Immature natural killer cell (primary cell): Measurements from ENCODE around the gene ISLR2. TPM values are rescaled to one million over a fixed set of nuclear protein-coding genes. Genes with fewer than 3 reads are reported as not detected.
"Not testable (repeated sequence)": the region's sequence is repeated elsewhere in the genome, so short reads cannot be mapped to it uniquely, and the experiment has no call there.

Experiments used
- DNase-seq, 3 donors: peaks; one replicate each; pipeline ENCODE4 v3.0.0; 2022; ENCODE audit warnings: mixed read lengths in 1 of 3
- H3K27ac Mint-ChIP-seq, 6 donors: one replicate each; pipeline ENCODE4 v1.8.0; 2020; ENCODE audit warnings: mixed read lengths in 6 of 6, mild to moderate bottlenecking in 5 of 6, inconsistent platforms in 4 of 6, moderate library complexity in 3 of 6
- H3K27me3 Mint-ChIP-seq, 3 donors: one replicate each; pipeline ENCODE4 v1.8.0; 2020 to 2021; ENCODE audit warnings: low read depth in 3 of 3, mild to moderate bottlenecking in 3 of 3, mixed read lengths in 3 of 3, moderate library complexity in 3 of 3, inconsistent platforms in 1 of 3
- H3K36me3 Mint-ChIP-seq, 3 donors: one replicate each; pipeline ENCODE4 v1.8.0; 2020; ENCODE audit warnings: mixed read lengths in 3 of 3, inconsistent platforms in 2 of 3, mild to moderate bottlenecking in 2 of 3
- H3K4me1 Mint-ChIP-seq, 2 donors: one replicate each; pipeline ENCODE4 v1.8.0; 2020; ENCODE audit warnings: inconsistent platforms in 2 of 2, mild to moderate bottlenecking in 2 of 2, mixed read lengths in 2 of 2, moderate library complexity in 1 of 2
- H3K4me3 Mint-ChIP-seq, 5 donors: one replicate each; pipeline ENCODE4 v1.8.0; 2020; ENCODE audit warnings: mild to moderate bottlenecking in 5 of 5, mixed read lengths in 5 of 5, inconsistent platforms in 3 of 5, moderate library complexity in 3 of 5
- H3K9me3 Mint-ChIP-seq, 6 donors: one replicate each; pipeline ENCODE4 v1.8.0; 2020; ENCODE audit warnings: mild to moderate bottlenecking in 6 of 6, mixed read lengths in 6 of 6, inconsistent platforms in 4 of 6, moderate library complexity in 3 of 6
- polyA plus RNA-seq, 3 donors: library from polyadenylated mRNA; unstranded; fragments of 300-500 nt; fragmentation: Illumina TruSeq; gene quantifications; one replicate each; pipeline ENCODE4 v1.2.3, GENCODE V29; 2021

The ISLR2 gene
- polyA plus RNA-seq, 3 donors from 2014 or later = not detected

DNA sequence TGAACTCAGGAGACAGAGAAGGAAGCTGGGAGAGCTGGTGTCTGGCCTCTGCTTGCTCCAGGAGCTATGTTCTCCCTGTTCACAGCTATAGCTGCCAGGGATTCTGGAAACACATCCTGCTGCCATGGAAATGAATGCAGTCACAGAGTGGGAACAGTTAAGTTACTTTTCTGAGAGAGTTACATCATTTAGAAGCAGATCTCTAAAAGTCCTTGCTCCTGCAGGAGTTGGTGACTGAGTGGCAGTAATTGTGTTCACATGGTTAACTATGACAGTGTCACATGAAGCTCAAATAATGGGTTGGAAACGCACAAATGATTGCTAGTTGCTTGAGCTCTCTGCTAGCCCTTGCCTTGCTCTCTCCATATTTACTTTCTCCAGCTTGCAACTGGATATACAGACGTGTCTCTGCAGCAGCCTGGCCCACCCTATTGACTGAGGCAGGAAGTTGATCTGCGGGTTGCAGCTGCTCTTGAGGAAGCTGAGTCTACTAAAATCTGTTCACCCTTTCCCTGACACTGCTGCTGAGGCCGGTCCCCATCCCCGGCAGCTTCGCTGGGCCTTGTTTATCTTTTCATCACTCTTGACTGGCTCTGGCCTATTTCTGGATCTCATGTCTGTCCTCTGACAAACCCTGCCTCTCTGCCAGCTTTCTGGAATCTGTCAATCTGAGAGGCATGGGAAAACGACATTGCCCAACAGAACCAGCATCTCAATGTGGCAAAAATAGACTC, 26.5 kb downstream of the ISLR2 start:
- no peaks in the 10 kb centered on the region for H3K9me3 Mint-ChIP-seq
- no peak overlapping the region for H3K27ac Mint-ChIP-seq
- H3K4me1 Mint-ChIP-seq = no peaks in the 10 kb centered on the region
- DNase-seq = no peak
- no peaks in the 10 kb centered on the region for H3K36me3 Mint-ChIP-seq
- no peak overlapping the region for H3K4me3 Mint-ChIP-seq
- peaks cover 0 to 9% (median 0%) of the 10 kb centered on the region in 3 donors for H3K27me3 Mint-ChIP-seq

DNA sequence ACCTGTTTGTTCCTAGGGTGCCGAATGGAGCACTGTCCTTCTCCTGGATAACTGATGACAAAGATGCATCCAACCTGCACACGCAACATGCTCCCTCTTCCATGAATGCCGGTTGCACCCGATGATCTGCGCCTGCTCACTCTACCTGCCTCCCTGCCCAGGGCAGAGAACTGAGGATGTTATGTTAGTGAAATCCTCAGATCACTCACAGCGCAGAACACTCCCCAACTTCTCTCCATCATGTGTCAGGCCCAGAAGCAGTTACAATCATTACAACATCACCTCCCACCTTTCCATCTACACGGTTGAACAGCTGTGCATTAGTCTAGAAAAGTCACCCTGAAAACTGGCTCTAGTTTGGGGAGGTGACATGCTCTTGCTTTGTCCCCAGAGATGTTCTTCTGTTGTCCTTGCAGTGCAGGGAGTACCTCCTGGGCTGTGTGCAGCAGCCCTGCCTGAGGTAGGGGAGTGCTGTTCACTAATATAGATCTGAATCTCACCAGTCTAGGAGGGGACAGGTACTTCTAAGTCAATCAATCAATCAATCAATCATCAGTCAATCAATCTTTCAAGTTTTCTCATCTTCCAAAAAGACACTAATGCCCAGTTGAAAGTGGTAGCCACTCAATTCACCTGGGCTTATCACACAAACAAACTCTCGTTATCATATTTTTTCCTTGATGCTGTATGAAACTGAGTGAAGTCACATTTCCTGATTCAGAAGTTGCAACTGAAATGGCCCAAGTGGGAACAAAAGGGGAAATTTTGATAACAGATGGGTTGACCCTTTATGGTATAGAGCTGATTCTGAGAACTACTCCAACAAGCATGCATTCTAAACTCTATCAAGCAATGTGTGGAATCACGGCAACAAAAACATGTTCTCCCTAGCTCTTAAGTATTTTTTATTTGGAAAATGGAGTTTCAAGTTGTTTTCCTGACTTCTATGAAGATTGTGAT, 27.8 kb downstream of the ISLR2 start:
- Mint-ChIP-seq H3K4me1 (no peaks in the 10 kb centered on the region), H3K9me3 (no peaks in the 10 kb centered on the region)

GRCh38 chr15:74158855-74159650, 28.7 kb downstream of the ISLR2 start:
- Mint-ChIP-seq H3K4me1 (no peaks in the 10 kb centered on the region), H3K36me3 (no peaks in the 10 kb centered on the region), H3K27me3 (peaks cover 1 to 13% (median 4%) of the 10 kb centered on the region in 3 donors), H3K27ac (no peak overlapping the region), H3K9me3 (no peaks in the 10 kb centered on the region), H3K4me3 (no peak overlapping the region)
- no peak for DNase-seq

More for the DNA sequence above, 27.8 kb downstream of the ISLR2 start:
- no peak for DNase-seq
- peaks cover 0 to 9% (median 4%) of the 10 kb centered on the region in 3 donors for H3K27me3 Mint-ChIP-seq
- H3K27ac Mint-ChIP-seq = no peak overlapping the region
- H3K36me3 Mint-ChIP-seq = no peaks in the 10 kb centered on the region
- no peak overlapping the region for H3K4me3 Mint-ChIP-seq

- peaks cover 1 to 10% (median 4%) of the 10 kb centered on the region in 3 donors for H3K27me3 Mint-ChIP-seq
- H3K27ac Mint-ChIP-seq = no peak overlapping the region
- H3K4me3 Mint-ChIP-seq = no peak overlapping the region
- DNase-seq = no peak
- H3K4me1 Mint-ChIP-seq = no peaks in the 10 kb centered on the region
- H3K9me3 Mint-ChIP-seq = no peaks in the 10 kb centered on the region
- H3K36me3 Mint-ChIP-seq = no peaks in the 10 kb centered on the region
Observed at GRCh38 chr15:74159773-74160172, 29.4 kb downstream of the ISLR2 start.

DNA sequence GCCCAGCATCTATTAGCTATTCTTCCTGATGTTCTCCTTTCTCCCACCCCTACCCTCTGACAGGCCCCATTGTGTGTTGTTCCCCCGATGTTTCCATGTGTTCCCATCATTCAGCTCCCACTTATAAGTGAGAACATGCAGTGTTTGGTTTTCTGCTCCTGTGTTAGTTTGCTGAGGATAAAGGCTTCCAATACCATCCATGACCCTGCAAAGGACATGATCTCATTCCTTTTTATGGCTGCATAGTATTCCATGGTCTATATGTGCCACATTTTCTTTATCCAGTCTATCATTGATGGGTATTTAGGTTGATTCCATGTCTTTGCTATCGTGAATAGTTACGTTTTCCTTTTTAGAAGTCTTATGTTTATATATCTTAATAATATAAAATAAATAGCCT, 30.0 kb downstream of the ISLR2 start:
- H3K4me3 Mint-ChIP-seq, H3K9me3 Mint-ChIP-seq, DNase-seq, H3K4me1 Mint-ChIP-seq, H3K27me3 Mint-ChIP-seq, H3K36me3 Mint-ChIP-seq, H3K27ac Mint-ChIP-seq: not testable (repeated sequence)

GRCh38 chr15:74162195-74162536, 31.8 kb downstream of the ISLR2 start:
- H3K4me1 Mint-ChIP-seq, H3K36me3 Mint-ChIP-seq, H3K9me3 Mint-ChIP-seq, H3K4me3 Mint-ChIP-seq, DNase-seq, H3K27ac Mint-ChIP-seq: not testable (repeated sequence)
- H3K27me3 Mint-ChIP-seq = peaks cover 1 to 11% (median 4%) of the 10 kb centered on the region in 3 donors

DNA sequence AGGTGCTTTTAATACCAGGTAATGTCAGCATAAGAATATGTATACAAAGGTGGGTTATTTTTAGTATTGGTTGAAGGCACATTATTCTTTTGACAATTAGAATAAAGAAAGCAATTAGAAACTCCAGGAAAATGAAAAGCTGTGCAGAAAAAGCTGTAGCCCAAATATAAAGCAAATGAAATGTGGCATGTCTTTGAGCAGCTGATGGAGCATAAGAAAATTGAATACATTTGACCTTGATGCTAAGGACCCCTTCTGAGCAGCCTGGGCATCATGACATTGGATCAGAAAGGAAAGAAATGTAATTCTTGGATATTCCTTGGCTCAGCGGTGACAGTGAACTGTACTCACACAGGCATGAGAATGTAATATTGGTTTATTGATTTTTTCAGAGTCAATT, 35.1 kb downstream of the ISLR2 start:
- no peak for DNase-seq
- H3K9me3 Mint-ChIP-seq = no peaks in the 10 kb centered on the region
- H3K27me3 Mint-ChIP-seq = peaks cover 1 to 7% (median 6%) of the 10 kb centered on the region in 3 donors
- H3K4me1 Mint-ChIP-seq = no peaks in the 10 kb centered on the region
- H3K27ac Mint-ChIP-seq = no peak overlapping the region
- H3K36me3 Mint-ChIP-seq = no peaks in the 10 kb centered on the region
- no peak overlapping the region for H3K4me3 Mint-ChIP-seq

DNA sequence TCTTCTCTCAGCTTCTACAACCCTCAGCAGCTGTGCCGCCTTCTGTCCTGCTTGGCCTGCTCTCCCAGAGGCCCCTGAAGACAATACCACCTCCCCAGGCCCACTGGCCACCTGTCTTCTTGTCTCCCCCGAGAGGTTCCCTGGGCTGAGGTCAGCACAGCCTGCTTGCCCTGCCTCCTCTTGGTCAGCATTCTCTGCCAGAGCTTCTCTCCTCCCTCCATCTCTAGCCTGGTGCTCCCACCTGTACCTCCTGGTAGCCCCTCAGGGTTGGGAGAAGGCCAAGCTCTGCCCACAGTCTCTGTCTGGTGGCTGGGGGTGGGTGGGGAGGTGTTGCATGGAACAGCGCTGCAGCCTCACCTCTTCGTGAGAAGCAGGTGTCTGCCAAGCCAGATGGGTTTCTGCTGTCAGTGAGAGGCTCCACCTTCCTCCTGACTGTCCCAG, 37.5 kb downstream of the ISLR2 start:
- no peak overlapping the region for H3K4me3 Mint-ChIP-seq
- no peak overlapping the region for H3K27ac Mint-ChIP-seq
- no peaks in the 10 kb centered on the region for H3K36me3 Mint-ChIP-seq
- no peaks in the 10 kb centered on the region for H3K4me1 Mint-ChIP-seq
- no peak for DNase-seq
- H3K27me3 Mint-ChIP-seq = peaks cover 1 to 8% (median 3%) of the 10 kb centered on the region in 3 donors
- H3K9me3 Mint-ChIP-seq = no peaks in the 10 kb centered on the region

DNA sequence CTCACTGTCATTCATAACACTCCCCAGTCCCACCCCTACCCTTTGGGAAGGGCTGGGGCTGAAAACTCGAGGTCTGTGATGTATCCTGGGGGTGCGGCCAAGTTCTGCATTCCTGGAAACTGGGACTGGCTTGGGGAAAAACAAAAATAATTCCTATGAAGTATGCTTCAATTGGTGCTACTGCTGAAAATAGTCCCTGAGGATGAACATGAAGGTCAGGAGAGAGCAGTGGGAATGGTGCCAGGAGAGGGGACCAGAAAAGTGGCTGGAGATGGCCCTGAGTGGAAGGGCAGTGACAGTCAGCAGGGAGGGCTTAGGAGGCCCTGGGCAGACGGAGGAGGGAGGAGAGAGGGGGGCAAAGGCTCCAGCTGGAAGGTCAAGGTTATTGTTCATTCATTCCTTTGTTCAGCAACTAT, 38.3 kb downstream of the ISLR2 start:
- no peak overlapping the region for H3K4me3 Mint-ChIP-seq
- H3K4me1 Mint-ChIP-seq = no peaks in the 10 kb centered on the region
- H3K27ac Mint-ChIP-seq = no peak overlapping the region
- H3K27me3 Mint-ChIP-seq = peaks cover 0 to 5% (median 5%) of the 10 kb centered on the region in 3 donors
- H3K9me3 Mint-ChIP-seq = no peaks in the 10 kb centered on the region
- H3K36me3 Mint-ChIP-seq = no peaks in the 10 kb centered on the region
- DNase-seq = no peak

- H3K36me3 Mint-ChIP-seq = no peaks in the 10 kb centered on the region
- no peak overlapping the region for H3K27ac Mint-ChIP-seq
- DNase-seq = no peak
- no peak overlapping the region for H3K4me3 Mint-ChIP-seq
- H3K4me1 Mint-ChIP-seq = no peaks in the 10 kb centered on the region
- H3K27me3 Mint-ChIP-seq = peaks cover 0 to 5% (median 5%) of the 10 kb centered on the region in 3 donors
- no peaks in the 10 kb centered on the region for H3K9me3 Mint-ChIP-seq
Observed at GRCh38 chr15:74170071-74170844, 39.9 kb downstream of the ISLR2 start.

DNA sequence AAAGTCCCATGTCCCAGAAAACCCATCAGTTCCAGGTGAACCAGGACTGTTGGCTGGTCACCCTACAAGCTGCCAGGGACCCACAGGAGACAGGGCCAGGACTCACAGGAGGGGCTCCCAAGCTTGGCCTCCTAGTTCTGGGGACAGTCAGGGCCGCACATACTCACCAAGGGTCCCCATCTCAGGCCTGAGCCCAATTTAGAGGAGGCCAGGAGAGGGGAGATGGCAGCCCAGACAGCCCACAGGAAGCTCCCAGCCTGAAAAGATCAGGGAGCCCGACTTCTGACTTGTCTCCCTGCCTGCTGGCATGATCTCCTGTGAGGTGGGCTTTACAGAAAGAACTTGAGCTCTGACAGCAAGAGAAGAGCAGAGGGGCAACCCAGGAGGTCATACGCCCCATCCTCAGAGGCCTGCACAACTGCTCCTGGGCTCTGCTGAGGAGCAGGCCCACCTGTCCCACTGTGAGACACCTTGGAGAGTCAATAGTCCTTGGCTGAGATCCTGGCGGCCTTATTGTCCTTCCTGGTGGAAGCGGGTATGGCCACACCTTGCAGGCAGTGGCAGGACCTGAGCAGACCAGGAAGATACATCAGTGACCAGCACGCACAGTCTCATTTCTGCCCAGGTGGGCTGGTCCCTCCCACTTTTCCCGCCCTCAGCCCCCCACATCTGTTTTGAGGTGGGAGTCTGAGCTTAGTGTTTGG, 40.6 kb downstream of the ISLR2 start:
- Mint-ChIP-seq H3K4me1 (no peaks in the 10 kb centered on the region), H3K4me3 (no peak overlapping the region), H3K27ac (no peak overlapping the region), H3K9me3 (no peaks in the 10 kb centered on the region), H3K36me3 (no peaks in the 10 kb centered on the region), H3K27me3 (peaks cover 0 to 5% (median 4%) of the 10 kb centered on the region in 3 donors)
- DNase-seq = no peak

DNA sequence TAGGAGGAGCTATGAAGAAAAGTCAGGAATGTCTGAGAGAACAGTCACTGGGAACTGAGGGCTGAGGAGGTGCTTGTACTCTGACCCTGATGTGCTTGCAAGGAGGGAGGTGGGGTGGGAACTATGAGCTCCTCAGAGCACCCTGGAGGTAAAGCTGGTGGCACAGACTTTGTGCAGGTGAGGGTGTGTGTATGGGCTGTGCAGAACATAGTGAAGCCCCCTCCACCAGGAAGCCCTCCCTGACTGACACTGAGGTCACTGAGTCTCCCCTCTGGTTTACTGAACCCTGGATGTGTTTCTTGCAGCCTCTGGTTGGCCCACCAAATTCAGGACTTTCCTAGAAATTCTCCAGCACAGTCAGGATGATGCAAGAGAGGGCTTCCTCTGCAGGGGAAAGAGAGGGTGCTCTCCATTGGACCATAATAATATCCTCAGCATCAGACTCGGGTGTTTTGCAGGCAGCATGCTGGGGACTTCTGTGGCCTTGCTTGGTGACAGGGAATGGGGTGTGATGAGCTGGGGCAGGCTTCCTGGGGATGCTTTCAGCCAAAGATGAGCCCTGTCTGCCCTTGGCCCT, 41.7 kb downstream of the ISLR2 start:
- H3K4me3 Mint-ChIP-seq = no peak overlapping the region
- no peaks in the 10 kb centered on the region for H3K36me3 Mint-ChIP-seq
- H3K27ac Mint-ChIP-seq = no peak overlapping the region
- H3K27me3 Mint-ChIP-seq = peaks cover 0 to 7% (median 2%) of the 10 kb centered on the region in 3 donors
- no peaks in the 10 kb centered on the region for H3K4me1 Mint-ChIP-seq
- no peak for DNase-seq
- no peaks in the 10 kb centered on the region for H3K9me3 Mint-ChIP-seq
